Stimulated activated CD8-positive, alpha-beta memory T cell treated with anti-CD3 and anti-CD28 coated beads, Interleukin-7, amount 100 ng/mL, for 24 hours (primary cell): ENCODE measurements around the gene LRRIQ4.
A peak's percentile ranks its signal among the peaks of the same experiment; 100 is the strongest.

Experiments used
- DNase-seq: peaks from one replicate; pipeline ENCODE4 v3.0.0-alpha.2; 2020; ENCODE audit warnings: low read depth

Gene LRRIQ4

GRCh38 chr3:169855514-169855913 is 42.8 kb downstream of the LRRIQ4 start:
- no peak for DNase-seq

- no peak for DNase-seq
These were observed 45.1 kb downstream of the LRRIQ4 start for GRCh38 chr3:169857811-169858210.

GRCh38 chr3:169861871-169862270 is 49.2 kb downstream of the LRRIQ4 start:
- no peak for DNase-seq

GRCh38 chr3:169863458-169863899 is 50.8 kb downstream of the LRRIQ4 start:
- DNase-seq: peak; percentile 25

GRCh38 chr3:169864270-169864669 is 51.6 kb downstream of the LRRIQ4 start:
- no peak for DNase-seq

DNA sequence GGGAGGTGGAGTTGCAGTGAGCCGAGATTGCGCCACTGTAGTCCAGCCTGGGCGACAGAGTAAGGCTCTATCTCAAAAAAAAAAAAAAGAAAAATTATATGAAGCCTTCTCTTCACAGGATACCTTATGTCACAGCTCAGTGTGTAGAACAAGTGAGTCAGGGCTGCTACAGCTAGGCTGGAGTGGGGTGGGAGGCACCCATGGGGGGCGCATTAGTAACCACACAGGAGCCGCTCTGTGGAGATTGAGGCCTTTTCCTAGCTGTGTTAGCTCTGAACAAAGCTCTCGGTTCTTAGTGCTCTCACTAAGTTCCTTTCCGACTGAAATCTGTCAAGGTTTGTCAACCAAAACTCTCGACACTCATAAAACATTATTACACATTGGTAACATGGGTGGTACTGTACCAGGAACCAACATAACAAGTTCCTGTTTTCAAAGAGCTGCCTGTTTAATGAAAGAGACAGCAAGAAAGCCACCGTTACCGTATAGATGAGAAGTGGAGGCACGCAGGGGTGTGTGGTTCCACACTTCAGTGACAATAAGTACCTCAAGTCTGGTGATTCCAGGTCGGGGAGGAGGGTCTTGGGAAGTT is 52.6 kb downstream of the LRRIQ4 start:
- peak; percentile 4 for DNase-seq

- no peak for DNase-seq
These were observed 55.0 kb downstream of the LRRIQ4 start for GRCh38 chr3:169867584-169868210.

GRCh38 chr3:169868369-169868768 is 55.7 kb downstream of the LRRIQ4 start:
- DNase-seq: no peak

DNA sequence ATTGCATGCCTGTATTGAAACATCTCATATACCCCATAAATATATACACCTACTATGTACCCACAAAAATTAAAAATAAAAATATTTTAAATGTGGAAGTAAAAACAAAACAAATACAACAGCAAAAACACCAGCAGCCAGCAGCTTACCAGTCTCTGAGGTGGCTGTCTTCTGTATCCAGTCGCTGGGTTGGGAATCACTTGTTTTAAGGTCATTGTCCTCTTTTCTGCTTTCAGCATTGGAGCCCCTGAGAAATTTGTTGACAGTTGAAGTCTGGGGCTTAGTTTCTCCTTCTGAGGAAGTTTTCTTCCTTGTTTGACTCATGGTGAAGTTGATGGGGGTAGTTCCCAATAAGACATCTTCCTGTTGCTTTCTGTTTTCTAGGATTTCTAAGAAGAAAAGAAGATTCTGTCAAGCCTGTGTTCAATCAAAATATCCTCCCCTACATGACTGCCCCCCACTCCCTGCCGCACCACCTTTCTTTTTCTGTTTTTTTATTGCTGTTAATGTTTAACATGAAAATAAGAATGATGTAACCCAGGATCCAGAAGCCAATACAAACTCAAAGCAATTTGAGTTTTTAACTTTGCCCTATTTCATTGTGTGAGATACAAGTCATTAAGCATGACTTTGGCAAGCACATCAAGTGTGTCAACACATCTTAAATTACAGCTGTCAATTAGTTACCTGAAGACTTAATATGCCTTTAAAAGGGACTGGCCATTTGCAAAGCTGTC is 57.0 kb downstream of the LRRIQ4 start, which contains the start of gene LRRC31:
TSS of gene LRRC31 (minus strand) at position 452 of the 737 bp plus-strand sequence. CDS start at position 324, 128 bp downstream.
- DNase-seq: no peak

GRCh38 chr3:169871129-169871886 is 58.6 kb downstream of the LRRIQ4 start:
- DNase-seq: no peak

DNA sequence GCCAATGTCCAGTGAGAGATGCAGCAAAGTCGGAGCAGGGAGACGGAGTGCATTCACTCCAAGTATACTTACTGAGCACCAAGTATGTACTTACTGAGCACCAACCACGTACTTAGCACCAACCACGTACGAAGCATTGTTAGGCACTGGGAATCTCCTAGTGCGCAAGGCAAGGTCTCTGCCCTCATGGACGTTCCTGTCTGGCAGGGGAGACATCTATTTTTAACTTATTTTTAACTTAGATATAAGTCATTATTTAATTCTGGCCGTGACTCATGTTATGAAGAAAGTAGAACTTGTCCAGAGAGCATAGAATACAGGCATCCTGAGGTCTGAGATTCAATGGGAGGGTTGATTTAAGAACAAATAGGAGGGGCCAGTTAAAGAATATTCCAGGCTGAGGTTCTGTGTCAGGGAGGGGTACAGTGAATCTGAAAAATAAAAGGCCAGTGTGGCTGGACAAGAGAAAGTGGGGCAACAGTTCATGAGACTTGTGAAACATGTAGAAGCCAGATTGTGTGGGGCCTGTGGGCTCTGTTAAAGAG is 66.4 kb downstream of the LRRIQ4 start:
- DNase-seq: no peak

DNA sequence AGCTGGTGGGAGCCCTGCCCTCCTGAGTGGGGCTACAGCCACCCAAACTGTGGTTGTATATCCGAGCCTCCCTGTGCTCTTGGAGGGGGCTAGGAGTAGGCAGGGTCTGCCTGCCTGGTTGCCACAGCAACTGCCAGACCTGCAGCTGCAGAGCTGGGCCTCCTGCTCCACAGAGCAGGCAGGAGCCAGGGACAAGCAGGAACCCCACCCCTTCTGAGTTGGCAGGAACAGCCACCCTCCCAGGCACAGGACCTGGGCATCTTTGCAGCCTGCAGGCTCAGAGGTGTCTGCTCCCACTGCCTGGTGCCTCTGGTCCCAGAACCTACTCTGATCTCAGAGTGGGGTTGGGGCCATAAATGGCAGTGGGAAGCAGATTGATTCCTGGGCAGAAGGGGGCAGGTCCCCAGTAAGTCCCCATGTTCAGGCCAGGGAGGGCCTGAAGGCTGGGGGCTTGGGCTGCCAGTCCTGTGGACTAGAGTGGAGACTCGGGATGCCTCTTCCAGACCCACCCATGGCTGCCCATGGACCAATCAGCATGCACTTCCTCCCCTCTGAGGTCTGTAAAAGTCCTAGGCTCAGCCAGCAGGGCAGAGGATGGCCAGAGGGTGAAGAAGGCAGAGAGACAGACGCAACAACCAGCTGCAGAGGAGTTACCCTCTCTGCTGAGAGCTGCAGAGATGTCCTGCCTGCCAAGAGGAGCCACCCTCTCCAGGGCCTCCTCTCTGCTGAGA is 67.3 kb downstream of the LRRIQ4 start:
- DNase-seq: no peak

DNA sequence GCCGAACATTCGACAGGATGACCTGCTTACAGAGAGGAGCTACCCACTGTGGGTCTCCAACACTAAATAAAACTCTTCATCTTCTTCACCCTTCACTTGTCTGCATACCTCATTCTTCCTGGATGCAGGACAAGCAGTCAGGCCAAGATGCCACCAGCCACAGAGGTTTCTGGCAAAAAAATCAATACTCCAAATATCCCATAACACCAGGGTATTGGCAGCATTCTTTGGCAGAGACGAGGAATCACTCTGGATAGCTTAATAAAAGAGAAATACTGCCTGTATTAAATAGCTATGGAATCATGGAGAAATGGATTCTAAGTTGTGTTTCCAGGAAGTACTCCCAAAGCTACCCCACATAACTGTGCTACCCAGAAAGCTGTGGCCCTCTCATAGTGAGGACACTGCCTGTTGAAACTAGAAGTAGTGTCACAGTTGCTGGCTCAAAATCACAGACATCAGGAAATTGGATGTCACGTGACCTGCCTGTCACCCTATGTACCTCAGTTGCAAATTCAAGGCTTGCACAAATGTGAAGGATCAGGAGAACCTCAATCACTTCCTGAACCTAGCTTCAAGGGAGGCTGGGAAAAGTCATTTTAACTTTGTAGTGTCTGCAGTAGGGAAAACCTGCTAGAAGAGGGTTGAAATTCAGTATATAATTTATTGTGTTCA is 68.0 kb downstream of the LRRIQ4 start:
- DNase-seq: no peak

GRCh38 chr3:169886671-169887070 is 74.0 kb downstream of the LRRIQ4 start:
- DNase-seq: no peak
